ENCODE results near the gene SFRP2. TPM values are rescaled to one million over a fixed set of nuclear protein-coding genes. Genes with fewer than 3 reads are reported as not detected.

Gene SFRP2
- total RNA-seq, 1 donor from 2014 or later, result 86.1 TPM

DNA sequence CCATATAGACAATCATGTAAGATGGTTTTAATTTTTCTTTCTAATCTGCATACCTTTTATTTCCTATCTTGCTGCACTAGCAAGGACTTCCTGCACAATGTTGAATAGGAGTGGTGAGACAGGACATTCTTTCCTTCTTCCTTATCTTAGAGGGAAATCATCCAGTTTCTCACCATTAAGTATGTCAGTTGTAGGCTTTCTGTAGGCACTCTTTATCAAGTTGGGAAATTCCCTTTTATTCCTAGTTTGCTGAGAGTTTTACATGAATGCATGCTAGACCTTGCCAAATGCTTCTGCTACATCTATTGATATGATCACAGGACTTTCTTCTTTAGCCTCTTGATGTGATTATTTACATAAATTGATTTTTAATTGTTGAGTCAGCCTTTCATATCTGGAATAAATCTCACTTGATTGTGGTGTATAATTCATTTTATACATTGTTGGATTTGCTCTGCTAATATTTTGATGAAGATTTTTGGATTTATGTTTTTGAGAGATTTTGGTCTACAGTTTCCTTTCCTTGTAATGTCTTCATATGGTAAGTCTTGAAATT is 52.9 kb downstream of the SFRP2 start:
- H3K9ac ChIP-seq, result no peak overlapping the region

DNA sequence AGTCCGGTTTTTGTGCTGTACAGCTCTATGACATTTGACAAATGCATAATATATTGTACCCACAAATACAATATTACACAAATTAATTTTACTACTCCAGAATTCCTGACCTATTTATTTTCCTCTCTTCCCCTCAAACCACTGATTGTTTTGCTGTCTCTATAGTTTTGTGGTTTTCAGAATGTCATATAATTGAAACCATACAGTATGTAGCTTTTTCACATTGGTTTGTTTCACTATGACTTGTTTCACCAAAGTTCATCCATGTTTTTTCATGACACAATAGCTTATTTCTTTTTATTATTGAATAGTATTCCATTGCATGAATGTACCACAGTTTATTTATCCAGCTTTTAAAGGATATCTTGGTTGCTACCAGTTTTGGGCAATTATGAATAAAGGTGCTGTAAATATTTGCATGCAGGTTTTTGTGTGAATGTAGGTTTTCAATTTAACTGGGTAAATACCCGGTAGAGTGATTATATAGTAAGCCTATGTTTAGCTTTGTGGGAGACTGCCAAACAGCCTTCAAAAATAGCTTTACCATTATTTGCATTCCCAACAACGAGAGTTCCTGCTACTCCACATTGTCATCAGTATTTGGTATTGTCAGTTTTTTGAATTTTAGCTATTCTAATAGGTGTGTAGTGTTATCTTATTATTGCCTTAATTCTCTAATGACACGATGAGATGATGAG is 55.0 kb downstream of the SFRP2 start:
- Mint-ChIP-seq H3K27ac (no peak overlapping the region), H3K27me3 (ENCODE audit: insufficient read depth, low read depth) (peaks cover 2% of the 10 kb centered on the region)
- no peak overlapping the region for H3K9ac ChIP-seq

More for the DNA sequence above, 52.9 kb downstream of the SFRP2 start:
- no peaks in the 10 kb centered on the region for H3K9me3 ChIP-seq (ENCODE audit: low read depth)
- H2AFZ ChIP-seq (replicated peaks), result no peak overlapping the region
- H3K36me3 ChIP-seq, result peaks cover 10% of the 10 kb centered on the region
- H3F3A ChIP-seq (ENCODE audit: low read depth), result no peaks in the 10 kb centered on the region
- no peak overlapping the region for H3K4me3 ChIP-seq
- peaks cover 17% of the 10 kb centered on the region for H3K9me3 Mint-ChIP-seq
- no peaks in the 10 kb centered on the region for H4K20me1 ChIP-seq (ENCODE audit: low read depth)
- no peak overlapping the region for H3K4me2 ChIP-seq
- peaks cover 28% of the 10 kb centered on the region for H3K36me3 Mint-ChIP-seq
- no peak for DNase-seq (ENCODE audit: low spot score)
- no peak overlapping the region for H3K4me3 Mint-ChIP-seq
- no peak overlapping the region for H3K27ac ChIP-seq
- H3K27me3 Mint-ChIP-seq (ENCODE audit: insufficient read depth, low read depth), result peaks cover 2% of the 10 kb centered on the region
- no peaks in the 10 kb centered on the region for H3K79me2 ChIP-seq (ENCODE audit: low read depth)
- TF ChIP-seq EZH2 (IDR thresholded peaks at IDR 0.05), result no peak
- TF ChIP-seq, protein P1, sequence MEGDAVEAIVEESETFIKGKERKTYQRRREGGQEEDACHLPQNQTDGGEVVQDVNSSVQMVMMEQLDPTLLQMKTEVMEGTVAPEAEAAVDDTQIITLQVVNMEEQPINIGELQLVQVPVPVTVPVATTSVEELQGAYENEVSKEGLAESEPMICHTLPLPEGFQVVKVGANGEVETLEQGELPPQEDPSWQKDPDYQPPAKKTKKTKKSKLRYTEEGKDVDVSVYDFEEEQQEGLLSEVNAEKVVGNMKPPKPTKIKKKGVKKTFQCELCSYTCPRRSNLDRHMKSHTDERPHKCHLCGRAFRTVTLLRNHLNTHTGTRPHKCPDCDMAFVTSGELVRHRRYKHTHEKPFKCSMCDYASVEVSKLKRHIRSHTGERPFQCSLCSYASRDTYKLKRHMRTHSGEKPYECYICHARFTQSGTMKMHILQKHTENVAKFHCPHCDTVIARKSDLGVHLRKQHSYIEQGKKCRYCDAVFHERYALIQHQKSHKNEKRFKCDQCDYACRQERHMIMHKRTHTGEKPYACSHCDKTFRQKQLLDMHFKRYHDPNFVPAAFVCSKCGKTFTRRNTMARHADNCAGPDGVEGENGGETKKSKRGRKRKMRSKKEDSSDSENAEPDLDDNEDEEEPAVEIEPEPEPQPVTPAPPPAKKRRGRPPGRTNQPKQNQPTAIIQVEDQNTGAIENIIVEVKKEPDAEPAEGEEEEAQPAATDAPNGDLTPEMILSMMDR (IDR thresholded peaks at IDR 0.05), result no peak
- TF ChIP-seq EZH2phosphoT487 (IDR thresholded peaks at IDR 0.05), result no peak
- no peaks in the 10 kb centered on the region for H3K4me1 Mint-ChIP-seq
- no peaks in the 10 kb centered on the region for H3K27me3 ChIP-seq
- no peak overlapping the region for H3K27ac Mint-ChIP-seq
- H3K4me1 ChIP-seq, result no peaks in the 10 kb centered on the region

DNA sequence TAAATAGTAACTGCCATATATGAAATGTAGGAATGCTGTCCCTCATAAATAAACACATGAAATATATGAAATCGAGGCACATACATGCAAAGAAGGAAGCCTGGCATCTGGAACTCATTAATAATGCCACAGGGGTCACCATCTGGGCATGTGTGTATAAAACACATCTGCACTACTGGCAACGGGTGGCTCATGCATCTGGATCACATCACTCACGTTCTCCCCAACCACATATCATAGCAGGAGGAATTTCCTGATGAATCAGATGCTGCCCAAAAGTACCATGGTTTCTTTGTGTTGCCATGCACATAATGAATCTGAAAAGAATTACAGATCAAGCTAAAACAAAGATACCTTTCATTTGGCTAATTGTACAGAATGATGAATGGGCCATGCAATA is 57.6 kb downstream of the SFRP2 start:
- H3K9ac ChIP-seq, result no peak overlapping the region
- no peak overlapping the region for H3K27ac ChIP-seq
- TF ChIP-seq, protein P1 (IDR thresholded peaks at IDR 0.05), result no peak
- no peak for TF ChIP-seq EZH2phosphoT487 (IDR thresholded peaks at IDR 0.05)
- no peak for TF ChIP-seq EZH2 (IDR thresholded peaks at IDR 0.05)
- H3K4me3 Mint-ChIP-seq, result no peak overlapping the region
- peaks cover under 1% of the 10 kb centered on the region for H3K9me3 Mint-ChIP-seq
- H3K27me3 ChIP-seq, result no peaks in the 10 kb centered on the region
- no peak for DNase-seq (ENCODE audit: low spot score)
- H3K4me3 ChIP-seq, result no peak overlapping the region
- no peaks in the 10 kb centered on the region for H3K9me3 ChIP-seq (ENCODE audit: low read depth)
- H3K4me1 ChIP-seq, result no peaks in the 10 kb centered on the region
- H3K36me3 ChIP-seq, result no peaks in the 10 kb centered on the region
- H4K20me1 ChIP-seq (ENCODE audit: low read depth), result no peaks in the 10 kb centered on the region
- H3F3A ChIP-seq (ENCODE audit: low read depth), result no peaks in the 10 kb centered on the region
- H3K27ac Mint-ChIP-seq, result peak overlapping the region; percentile 27
- H3K4me1 Mint-ChIP-seq, result no peaks in the 10 kb centered on the region
- no peak overlapping the region for H2AFZ ChIP-seq (replicated peaks)
- no peak overlapping the region for H3K4me2 ChIP-seq
- H3K36me3 Mint-ChIP-seq, result peaks cover 16% of the 10 kb centered on the region
- H3K79me2 ChIP-seq (ENCODE audit: low read depth), result no peaks in the 10 kb centered on the region
- H3K27me3 Mint-ChIP-seq (ENCODE audit: insufficient read depth, low read depth), result peaks cover 3% of the 10 kb centered on the region

More for the DNA sequence above, 55.0 kb downstream of the SFRP2 start:
- Mint-ChIP-seq H3K4me1 (no peaks in the 10 kb centered on the region), H3K4me3 (no peak overlapping the region), H3K36me3 (peaks cover 20% of the 10 kb centered on the region), H3K9me3 (peaks cover 7% of the 10 kb centered on the region)
- DNase-seq (ENCODE audit: low spot score), result no peak
- TF ChIP-seq EZH2 (IDR thresholded peaks at IDR 0.05), result no peak
- no peak for TF ChIP-seq EZH2phosphoT487 (IDR thresholded peaks at IDR 0.05)
- TF ChIP-seq, protein P1 (IDR thresholded peaks at IDR 0.05), result no peak
- peaks cover 4% of the 10 kb centered on the region for H3K36me3 ChIP-seq
- no peaks in the 10 kb centered on the region for H3K9me3 ChIP-seq (ENCODE audit: low read depth)
- no peaks in the 10 kb centered on the region for H4K20me1 ChIP-seq (ENCODE audit: low read depth)
- no peaks in the 10 kb centered on the region for H3K79me2 ChIP-seq (ENCODE audit: low read depth)
- no peaks in the 10 kb centered on the region for H3K4me1 ChIP-seq
- no peak overlapping the region for H3K4me3 ChIP-seq
- no peaks in the 10 kb centered on the region for H3K27me3 ChIP-seq
- no peak overlapping the region for H2AFZ ChIP-seq (replicated peaks)
- no peak overlapping the region for H3K27ac ChIP-seq
- no peaks in the 10 kb centered on the region for H3F3A ChIP-seq (ENCODE audit: low read depth)
- no peak overlapping the region for H3K4me2 ChIP-seq

Other genes starting within 250 kb of the SFRP2 start
- gene TLR2, start 104.8 kb downstream of the SFRP2 start, total RNA-seq (ENCODE audit: low replicate concordance), result 0.22 and 0.34 TPM in 2 replicates
- gene RNF175, start 29.1 kb downstream of the SFRP2 start, total RNA-seq (ENCODE audit: low replicate concordance), result 25.1 and 34.6 TPM in 2 replicates